IMR-90 (cell line): ENCODE measurements around the gene ANKRD55. TPM values are rescaled to one million over a fixed set of nuclear protein-coding genes. Genes with fewer than 3 reads are reported as not detected.
A peak's percentile ranks its signal among the peaks of the same experiment; 100 is the strongest.

Experiments used
- ATAC-seq: fragments of 200-7000 bp; cut with Tn5 transposase; 2 replicates; pipeline ENCODE4 v1.9.1; 2020; ENCODE audit warnings: low read depth, mild to moderate bottlenecking, moderate library complexity
- BruUV-seq: library from RNA; stranded (reverse); fragments of 400-500 nt; replicated peaks from 2 replicates; lab custom pipeline; 2021; lab: Mats Ljungman, UMichigan
- CTCF ChIA-PET: fragments of 300-600 bp; formaldehyde crosslinking; extraction: SDS; loops from one replicate; lab custom pipeline; 2021; ENCODE audit warnings: antibody characterized with exemption; lab: Yijun Ruan, JAX
- POLR2A ChIA-PET: fragments of 300-600 bp; sonication (Branson Sonifier 250); formaldehyde crosslinking; loops from one replicate; lab custom pipeline; 2022; ENCODE audit warnings: antibody characterized with exemption; ENCODE audit not compliant: unreplicated experiment; lab: Charles Lee
- DNase-seq: peaks from one replicate; pipeline ENCODE4 v3.0.0; 2013
- H2AFZ ChIP-seq: replicated peaks from 2 replicates; pipeline ENCODE3; 2013; ENCODE audit warnings: low read length, mild to moderate bottlenecking; ENCODE audit not compliant: poor library complexity
- H2AK5ac ChIP-seq: 2 replicates; pipeline ENCODE4 v1.6.1; 2013; ENCODE audit warnings: low read depth, low read length, inconsistent platforms
- H2AK9ac ChIP-seq: replicated peaks from 2 replicates; pipeline ENCODE3; 2013; ENCODE audit warnings: mild to moderate bottlenecking, low read depth, low read length, moderate library complexity; ENCODE audit not compliant: poor library complexity
- H2BK120ac ChIP-seq: 2 replicates; pipeline ENCODE4 v1.6.1; 2013; ENCODE audit warnings: low read depth, low read length, inconsistent platforms
- H2BK15ac ChIP-seq: 3 replicates; pipeline ENCODE4 v1.6.1; 2013; ENCODE audit warnings: low read depth, low read length, inconsistent platforms
- H2BK20ac ChIP-seq: 2 replicates; pipeline ENCODE4 v1.6.1; 2013; ENCODE audit warnings: low read depth, mild to moderate bottlenecking, inconsistent platforms, low read length, moderate library complexity
- H2BK5ac ChIP-seq: 2 replicates; pipeline ENCODE4 v1.6.1; 2013; ENCODE audit warnings: mild to moderate bottlenecking, low read depth, low read length, inconsistent platforms; ENCODE audit not compliant: poor library complexity, severe bottlenecking
- H3K14ac ChIP-seq: replicated peaks from 2 replicates; pipeline ENCODE4 v1.6.1; 2013; ENCODE audit warnings: low read depth, low read length, inconsistent platforms
- H3K18ac ChIP-seq: 2 replicates; pipeline ENCODE4 v1.6.1; 2013; ENCODE audit warnings: low read depth, low read length, control low read depth
- H3K23ac ChIP-seq: 2 replicates; pipeline ENCODE4 v1.6.1; 2013; ENCODE audit warnings: low read depth, low read length, inconsistent platforms
- H3K27ac ChIP-seq: 2 replicates; pipeline ENCODE4 v1.5.1; 2013; ENCODE audit warnings: mild to moderate bottlenecking, control low read depth, low read length; ENCODE audit not compliant: insufficient read depth
- H3K27me3 ChIP-seq: 2 replicates; pipeline ENCODE4 v1.6.1; 2013; ENCODE audit warnings: low read length; ENCODE audit not compliant: control insufficient read depth, insufficient read depth
- H3K36me3 ChIP-seq: 2 replicates; pipeline ENCODE4 v1.6.1; 2013; ENCODE audit warnings: low read length, mixed read lengths; ENCODE audit not compliant: control insufficient read depth, insufficient read depth
- H3K4ac ChIP-seq: 2 replicates; pipeline ENCODE4 v1.6.1; 2013; ENCODE audit warnings: low read depth, low read length, inconsistent platforms
- H3K4me1 ChIP-seq: 2 replicates; pipeline ENCODE4 v1.6.1; 2013; ENCODE audit warnings: low read length, mixed read lengths; ENCODE audit not compliant: control insufficient read depth, insufficient read depth
- H3K4me2 ChIP-seq: 2 replicates; pipeline ENCODE4 v1.6.1; 2013; ENCODE audit warnings: low read depth, mild to moderate bottlenecking, control low read depth, low read length, moderate library complexity
- H3K4me3 ChIP-seq: 2 replicates; pipeline ENCODE4 v1.5.1; 2013; ENCODE audit warnings: low read depth, mild to moderate bottlenecking, control low read depth, low read length, moderate library complexity; ENCODE audit not compliant: insufficient read depth
- H3K56ac ChIP-seq: 2 replicates; pipeline ENCODE4 v1.6.1; 2013; ENCODE audit warnings: low read length, inconsistent platforms; ENCODE audit not compliant: insufficient read depth; ENCODE audit errors: extremely low read depth
- H3K79me1 ChIP-seq, 2 experiments: 2 replicates each; pipeline ENCODE4 v1.6.1; 2013; ENCODE audit warnings: low read length in 2 of 2, inconsistent platforms in 1 of 2, low read depth in 1 of 2
- H3K9ac ChIP-seq: 2 replicates; pipeline ENCODE4 v1.6.1; 2013; ENCODE audit warnings: low read depth, low read length, control low read depth
- H3K9me1 ChIP-seq: 2 replicates; pipeline ENCODE4 v1.6.1; 2013; ENCODE audit warnings: low read length, inconsistent platforms; ENCODE audit not compliant: insufficient read depth
- H3K9me3 ChIP-seq: 2 replicates; pipeline ENCODE4 v1.6.1; 2013; ENCODE audit warnings: low read length; ENCODE audit not compliant: control insufficient read depth, insufficient read depth
- H4K20me1 ChIP-seq: 2 replicates; pipeline ENCODE4 v1.6.1; 2013; ENCODE audit warnings: low read length, inconsistent platforms; ENCODE audit not compliant: insufficient read depth
- H4K5ac ChIP-seq: 2 replicates; pipeline ENCODE4 v1.6.1; 2013; ENCODE audit warnings: mild to moderate bottlenecking, low read depth, low read length, control low read depth
- H4K8ac ChIP-seq, 2 experiments: 2 replicates each; pipeline ENCODE4 v1.6.1; 2013; ENCODE audit warnings: low read depth in 2 of 2, low read length in 2 of 2, control low read depth in 1 of 2, inconsistent platforms in 1 of 2
- H4K91ac ChIP-seq: 2 replicates; pipeline ENCODE4 v1.6.1; 2013; ENCODE audit warnings: low read depth, low read length, inconsistent platforms; ENCODE audit not compliant: insufficient read depth
- BHLHE40 ChIP-seq: fragments of 150-350 bp; IDR thresholded peaks from 2 replicates; pipeline ENCODE4 v1.6.1; 2016; ENCODE audit warnings: mild to moderate bottlenecking, low read depth, low read length
- CEBPB ChIP-seq: IDR thresholded peaks from 2 replicates; pipeline ENCODE4 v1.6.1; 2012; ENCODE audit warnings: low read depth, low read length, improper control_type of control experiment
- CHD1 ChIP-seq: IDR thresholded peaks from 2 replicates; pipeline ENCODE4 v1.6.1; 2012; ENCODE audit warnings: low read depth, low read length, improper control_type of control experiment
- CTCF ChIP-seq: conservative IDR thresholded peaks from 2 replicates; pipeline ENCODE4 v1.5.1; 2012; ENCODE audit warnings: mild to moderate bottlenecking, low read depth, low read length, improper control_type of control experiment
- ELK1 ChIP-seq: fragments of 150-350 bp; IDR thresholded peaks from 2 replicates; pipeline ENCODE4 v1.6.1; 2016; ENCODE audit warnings: low read depth, mild to moderate bottlenecking, low read length, moderate library complexity, borderline replicate concordance
- FOS ChIP-seq: fragments of 150-350 bp; IDR thresholded peaks from 2 replicates; pipeline ENCODE4 v1.6.1; 2016; ENCODE audit warnings: low read depth, low read length
- MAFK ChIP-seq: IDR thresholded peaks from 2 replicates; pipeline ENCODE4 v1.6.1; 2012; ENCODE audit warnings: low read depth, low read length, improper control_type of control experiment
- MAZ ChIP-seq: IDR thresholded peaks from 2 replicates; pipeline ENCODE4 v1.6.1; 2012; ENCODE audit warnings: low read depth, mild to moderate bottlenecking, low read length, improper control_type of control experiment, moderate library complexity, borderline replicate concordance
- MXI1 ChIP-seq: IDR thresholded peaks from 2 replicates; pipeline ENCODE4 v1.6.1; 2012; ENCODE audit warnings: low read depth, mild to moderate bottlenecking, low read length, moderate library complexity, borderline replicate concordance
- NFE2L2 ChIP-seq: fragments of 150-350 bp; IDR thresholded peaks from 2 replicates; pipeline ENCODE4 v1.6.1; 2016; ENCODE audit warnings: low read depth, mild to moderate bottlenecking, low read length
- POLR2A ChIP-seq: IDR thresholded peaks from 2 replicates; pipeline ENCODE4 v1.6.1; 2012; ENCODE audit warnings: mild to moderate bottlenecking, low read depth, low read length
- RAD21 ChIP-seq: IDR thresholded peaks from 2 replicates; pipeline ENCODE4 v1.6.1; 2012; ENCODE audit warnings: low read length, improper control_type of control experiment
- RCOR1 ChIP-seq: IDR thresholded peaks from 2 replicates; pipeline ENCODE4 v1.6.1; 2012; ENCODE audit warnings: mild to moderate bottlenecking, low read length, improper control_type of control experiment; ENCODE audit not compliant: insufficient replicate concordance
- RFX5 ChIP-seq: IDR thresholded peaks from 2 replicates; pipeline ENCODE4 v1.8.0; 2012; ENCODE audit warnings: low read depth, mild to moderate bottlenecking, low read length, moderate library complexity
- USF2 ChIP-seq: fragments of 150-350 bp; IDR thresholded peaks from 2 replicates; pipeline ENCODE4 v1.6.1; 2017; ENCODE audit warnings: mild to moderate bottlenecking, antibody characterized with exemption, low read length, low read depth
- WGBS, 2 experiments: methylation state at CpG; one replicate each; pipeline versions ENCODE4 v1.1.5 to v1.1.7; 2013; ENCODE audit warnings: missing lambda C conversion rate in 2 of 2; ENCODE audit not compliant: insufficient read length in 1 of 2; ENCODE audit errors: extremely low coverage in 2 of 2; 5-methylcytosine and 5-hydroxymethylcytosine counted together
- dilution Hi-C: fragments of 300-500 bp; cut with HindIII; formaldehyde crosslinking; loops from one replicate; pipeline ENCODE4 v1.14.3; 2018; ENCODE audit warnings: low sequenced_read_pairs; ENCODE audit not compliant: unreplicated experiment
- in situ Hi-C: fragments of 300-500 bp; cut with MboI; formaldehyde crosslinking; loops from 3 replicates; pipeline ENCODE4 v1.14.3; 2019; ENCODE audit warnings: low sequenced_read_pairs, inconsistent platforms, mixed read lengths
- intact Hi-C: fragments of 100-400 bp; cut with micrococcal nuclease; formaldehyde crosslinking; loops from 2 replicates; pipeline ENCODE4 v1.10.0; 2022
- polyA plus RNA-seq, 3 experiments: library from polyadenylated mRNA; depleted of rRNA; stranded (reverse); fragments of >200 nt; gene quantifications; 2 replicates each; pipeline ENCODE4 v1.2.3, GENCODE V29; 2012; ENCODE audit warnings: low replicate concordance in 1 of 3
- total RNA-seq: library from RNA; depleted of rRNA; stranded (reverse); fragments of >200 nt; gene quantifications from 2 replicates; pipeline ENCODE4 v1.2.3, GENCODE V29; 2012

The ANKRD55 gene
- total and polyA plus RNA-seq, 2 of the 4 experiments (the other 2 are of a cell fraction): not detected

GRCh38 chr5:56090793-56091460 lies 142.2 kb downstream of the ANKRD55 start:
- peak overlapping the region; percentile 57 for H2AK9ac ChIP-seq
- peak overlapping the region; percentile 60 for H2AFZ ChIP-seq
- no peak overlapping the region for H4K8ac ChIP-seq
- H3K4me3 ChIP-seq: no peak overlapping the region
- intact Hi-C loops (no loop called here), dilution Hi-C loops (no loop called here), in situ Hi-C loops (no loop called here)
- H3K9ac ChIP-seq: no peak overlapping the region
- peak overlapping the region; percentile 87; the same call in 1 of the 2 replicates for H2AK5ac ChIP-seq
- WGBS, 2 experiments: 97% methylated on average over 4 of the region's 7 CpGs; no CpG with 5 or more reads in 1 of the 2 experiments
- H3K9me1 ChIP-seq: peaks cover 12% of the 10 kb centered on the region
- no peaks in the 10 kb centered on the region for H3K27me3 ChIP-seq
- peak overlapping the region; percentile 35; the same call in 1 of the 2 replicates for H3K18ac ChIP-seq
- H3K23ac ChIP-seq: no peak overlapping the region
- no peaks in the 10 kb centered on the region for H3K9me3 ChIP-seq
- 0 out of 3 replicates have a peak overlapping the region, but pooled peaks have one; percentile 1 for H2BK15ac ChIP-seq
- H3K36me3 ChIP-seq: no peaks in the 10 kb centered on the region
- no peak overlapping the region for H2BK5ac ChIP-seq
- peak overlapping the region; percentile 20; the same call in 1 of the 2 replicates for H2BK20ac ChIP-seq
- H3K4me1 ChIP-seq: peaks cover 7% of the 10 kb centered on the region
- DNase-seq (no peak), ATAC-seq (no peak)
- H4K20me1 ChIP-seq: no peaks in the 10 kb centered on the region
- H3K27ac ChIP-seq: no peak overlapping the region
- no TSS peak for BruUV-seq
- no peak for TF ChIP-seq POLR2A
- no peak for TF ChIP-seq USF2
- no peak for TF ChIP-seq RCOR1
- TF ChIP-seq NFE2L2: no peak
- TF ChIP-seq RAD21: no peak
- TF ChIP-seq RFX5: no peak
- no peak for TF ChIP-seq CEBPB
- TF ChIP-seq ELK1: no peak
- no peak for TF ChIP-seq CHD1
- TF ChIP-seq MAZ: no peak
- no peak for TF ChIP-seq BHLHE40
- TF ChIP-seq MAFK: no peak
- no peak for TF ChIP-seq FOS
- no peak for TF ChIP-seq MXI1
- TF ChIP-seq CTCF: no peak
- H4K5ac ChIP-seq: peak overlapping the region; percentile 42; the same call in 1 of the 2 replicates
- H3K14ac ChIP-seq: peak overlapping the region; percentile 10
- no peak overlapping the region for H3K4me2 ChIP-seq
- ChIA-PET CTCF (interaction anchor here (0.5 kb wide), 1 partner anchor 23 kb away, joined by 3 read pairs; no protein-coding TSS in a partner anchor), POLR2A (no interaction called here)
- no peak overlapping the region for H3K56ac ChIP-seq
- H3K79me1 ChIP-seq: no peaks in the 10 kb centered on the region
- H2BK120ac ChIP-seq: peak overlapping the region; percentile 37
- peak overlapping the region; percentile 45; the same call in 1 of the 2 replicates for H3K4ac ChIP-seq
- H4K91ac ChIP-seq: peak overlapping the region; percentile 38; the same call in 1 of the 2 replicates
